HG02571 (cell line): Measurements from ENCODE around the gene TMEM161A.

ENCODE experiments used
- ATAC-seq: cut with Tn5 transposase; IDR thresholded peaks from one replicate; pipeline ENCODE4 v1.9.1; 2021; ENCODE audit warnings: mild to moderate bottlenecking, moderate library complexity; ENCODE audit not compliant: unreplicated experiment

The TMEM161A gene

DNA sequence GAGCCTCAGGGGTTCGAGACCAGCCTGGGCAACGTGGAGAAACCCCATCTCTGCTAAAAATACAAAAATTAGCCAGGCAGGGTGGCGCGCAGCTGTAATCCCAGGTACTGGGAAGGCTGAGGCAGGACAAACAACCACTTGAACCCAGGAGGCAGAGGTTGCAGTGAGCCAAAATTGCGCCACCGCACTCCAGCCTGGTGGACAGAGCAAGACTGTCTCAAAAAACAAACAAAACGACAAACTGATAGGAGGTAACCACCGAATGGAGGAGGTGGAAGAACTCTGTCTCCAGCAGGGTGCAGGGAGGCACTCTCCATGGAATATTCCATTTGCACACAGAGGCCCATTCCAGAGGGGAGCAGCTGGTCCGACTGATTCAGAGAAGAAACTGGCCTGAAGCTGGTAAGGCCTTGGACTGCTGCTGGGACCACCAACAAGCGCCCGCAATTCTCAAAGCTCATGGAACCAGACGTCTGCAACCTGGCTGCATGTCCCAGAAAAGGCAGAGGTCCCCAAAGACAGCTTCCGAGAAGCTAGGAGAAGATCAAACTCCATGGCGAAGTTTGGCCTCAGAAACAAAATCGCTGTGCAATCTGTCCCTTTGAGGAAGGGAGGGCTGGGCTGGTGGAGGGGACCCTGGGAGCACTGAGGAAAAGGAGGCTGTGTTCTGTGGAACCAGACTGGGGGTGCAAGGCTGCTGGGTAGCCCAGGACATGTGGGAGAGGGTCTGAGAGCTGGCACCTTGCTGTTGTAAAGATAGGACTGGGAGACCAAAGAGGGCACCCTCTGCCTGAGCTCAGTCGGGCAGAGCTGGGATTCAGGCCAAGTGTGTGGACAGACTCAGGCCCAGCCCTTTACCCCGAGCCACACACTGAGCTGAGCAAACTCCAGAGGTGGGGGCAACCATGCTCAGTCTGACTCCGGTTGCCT is 39.3 kb downstream of the TMEM161A start:
- no peak for ATAC-seq

DNA sequence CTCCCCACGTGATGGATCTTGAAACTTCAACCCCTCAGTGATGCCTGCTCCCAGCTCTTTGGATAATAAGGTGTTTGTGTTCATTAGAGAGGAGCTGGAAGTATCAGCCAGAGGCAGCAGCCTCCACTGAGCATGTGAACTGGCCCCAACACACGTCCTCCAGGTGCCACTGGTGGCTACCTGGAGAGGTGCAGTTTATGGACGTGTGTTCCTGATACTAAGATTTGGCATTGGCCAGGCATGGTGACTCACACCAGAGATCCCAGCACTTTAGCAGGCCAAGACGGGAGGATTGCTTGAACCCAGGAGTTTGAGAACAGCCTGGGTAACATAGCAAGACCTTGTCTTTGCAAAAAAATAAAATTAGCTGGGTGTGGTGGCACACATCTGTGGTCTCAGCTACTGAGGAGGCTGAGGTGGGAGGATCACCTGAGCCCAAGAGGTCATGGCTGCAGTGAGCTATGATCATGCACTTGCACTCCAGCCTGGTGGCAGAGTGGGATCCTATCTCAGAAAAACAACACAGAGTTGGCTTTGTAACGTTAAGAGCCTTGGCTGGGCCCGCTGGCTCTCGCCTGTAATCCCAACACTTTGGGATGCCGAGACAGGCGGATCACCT is 40.1 kb downstream of the TMEM161A start:
- ATAC-seq = no peak

DNA sequence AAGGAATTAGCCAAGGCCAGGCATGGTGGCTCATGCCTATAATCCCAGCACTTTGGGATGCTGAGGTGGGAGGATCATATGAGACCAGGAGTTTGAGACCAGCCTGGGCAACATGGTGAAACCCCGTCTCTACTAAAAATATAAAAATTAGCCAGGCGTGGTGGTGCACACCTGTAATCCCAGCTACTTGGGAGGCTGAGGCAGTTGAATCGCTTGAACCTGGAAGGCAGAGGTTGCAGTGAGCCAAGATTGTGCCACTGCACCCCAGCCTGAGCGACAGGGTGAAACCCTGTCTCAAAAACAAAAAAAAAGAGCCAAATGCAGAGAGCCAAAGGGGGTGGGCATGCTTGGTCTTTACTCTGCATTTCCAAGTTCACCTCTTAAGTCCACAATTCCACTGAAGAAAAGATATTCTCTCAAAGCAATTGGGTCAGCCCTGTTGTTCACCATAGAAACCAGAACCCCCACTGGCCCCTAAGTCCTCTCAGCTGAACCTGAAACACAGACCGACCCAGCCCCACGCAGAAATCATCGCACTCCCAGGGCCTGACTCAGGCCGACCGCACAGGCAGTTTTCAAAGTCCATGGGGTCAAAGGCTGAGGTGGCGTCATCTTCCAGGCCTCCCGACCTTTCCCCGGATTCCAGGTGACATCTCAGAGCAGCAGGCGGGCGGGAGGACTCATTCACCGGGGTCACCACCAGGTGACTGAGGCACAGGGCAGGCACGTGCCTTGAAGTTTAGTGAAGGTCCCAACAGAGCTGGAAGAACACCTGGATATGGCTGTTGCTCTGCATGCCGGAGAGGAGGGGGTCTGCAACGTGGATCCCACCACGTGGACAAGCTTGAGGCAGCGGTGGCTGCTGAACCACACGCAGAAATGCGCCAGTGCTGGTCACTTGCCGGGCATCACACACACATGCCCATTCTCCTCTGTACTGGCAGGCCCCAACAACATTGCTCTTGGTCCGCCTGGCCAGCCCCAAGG is 41.3 kb downstream of the TMEM161A start:
- ATAC-seq = no peak

DNA sequence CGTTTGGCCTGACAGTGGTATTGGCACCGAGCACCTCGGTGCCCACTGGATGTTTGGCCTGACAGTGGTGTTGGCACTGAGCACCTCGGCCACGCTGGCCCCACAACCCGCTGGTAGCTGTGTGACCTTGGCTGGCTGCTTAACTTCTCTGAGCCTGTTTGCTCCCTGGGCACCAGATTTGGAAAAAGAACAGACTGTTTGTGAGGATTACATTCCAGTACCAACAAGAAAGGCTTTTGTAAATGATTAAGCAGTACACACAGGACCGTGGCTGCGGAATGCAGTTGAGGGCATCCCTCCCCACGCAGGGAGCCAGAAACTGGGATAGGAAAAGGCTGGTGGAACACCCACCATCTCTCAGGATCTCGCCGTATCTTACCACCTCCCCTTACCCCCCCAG is 42.6 kb downstream of the TMEM161A start:
- ATAC-seq = no peak

DNA sequence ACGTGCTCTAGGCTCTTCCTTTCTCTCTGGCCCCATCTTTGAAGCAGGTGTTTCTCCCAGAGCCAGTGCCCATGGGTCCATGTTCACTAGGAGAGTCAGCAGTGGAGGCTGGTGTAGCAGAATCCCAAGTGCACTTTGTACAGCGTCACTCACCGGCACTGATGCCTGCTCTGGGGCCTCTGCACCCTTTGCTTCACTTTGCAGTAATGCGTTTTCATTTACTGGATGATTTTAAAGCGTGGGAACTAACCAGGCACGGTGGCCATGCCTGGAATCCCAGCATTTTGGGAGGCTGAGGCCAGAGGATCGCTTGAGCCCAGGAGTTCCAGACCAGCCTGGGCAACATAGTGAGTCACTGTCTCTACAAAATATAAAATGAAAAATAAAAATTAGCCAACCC is 43.8 kb downstream of the TMEM161A start:
- ATAC-seq = no peak

DNA sequence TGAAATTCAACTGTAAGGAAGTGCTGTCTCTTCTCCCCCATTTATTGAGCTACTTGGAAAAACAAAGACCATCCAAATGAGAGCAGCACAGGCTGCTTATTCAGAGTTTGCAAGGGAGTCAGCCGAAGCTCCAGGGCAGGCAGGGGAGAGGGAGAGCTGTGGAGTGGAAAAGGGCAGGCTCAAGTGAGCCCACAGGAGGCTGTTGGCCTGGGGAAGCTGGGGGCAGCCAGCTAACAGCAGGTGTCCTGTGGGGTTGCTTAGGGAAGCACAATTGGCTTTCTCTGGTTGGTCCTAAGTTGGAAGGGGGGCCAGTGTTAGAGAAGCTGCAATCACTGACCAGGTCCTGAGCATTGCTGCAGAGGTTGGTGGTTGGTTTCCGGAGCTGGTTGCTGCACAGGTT is 50.6 kb downstream of the TMEM161A start:
- no peak for ATAC-seq

DNA sequence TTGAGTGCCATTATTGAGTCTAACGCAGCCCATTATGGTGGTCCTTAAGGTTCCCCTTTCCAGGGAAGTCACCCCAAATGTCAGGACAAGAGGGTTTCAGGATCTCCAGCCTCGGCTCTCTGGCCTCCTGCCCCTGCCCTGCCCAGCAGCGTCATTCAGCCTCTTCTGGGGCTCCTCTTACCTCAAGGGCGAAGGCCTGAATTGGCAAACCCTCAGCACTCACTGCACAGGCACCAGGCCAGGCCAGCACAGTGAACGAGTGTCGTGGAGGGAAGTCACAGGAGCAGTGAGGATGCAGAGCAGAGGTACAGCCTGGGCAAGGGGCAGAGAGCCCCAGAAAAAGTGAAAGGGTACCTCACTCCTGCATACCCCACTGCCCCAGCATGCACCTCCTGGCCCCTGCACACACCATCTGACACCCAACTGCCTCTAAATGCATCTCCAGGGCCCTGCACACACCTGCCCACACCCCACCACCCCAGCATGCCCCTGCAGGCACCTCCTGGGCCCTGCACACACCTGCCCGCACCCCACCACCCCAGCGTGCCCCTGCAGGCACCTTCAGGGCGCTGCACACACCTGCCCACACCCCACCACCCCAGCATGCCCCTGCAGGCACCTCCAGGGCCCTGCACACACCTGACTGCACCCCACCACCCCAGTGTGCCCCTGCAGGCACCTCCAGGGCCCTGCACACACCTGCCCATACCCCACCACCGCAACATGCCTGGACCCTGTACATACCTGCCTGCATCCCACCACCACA is 54.7 kb downstream of the TMEM161A start:
- ATAC-seq = no peak

DNA sequence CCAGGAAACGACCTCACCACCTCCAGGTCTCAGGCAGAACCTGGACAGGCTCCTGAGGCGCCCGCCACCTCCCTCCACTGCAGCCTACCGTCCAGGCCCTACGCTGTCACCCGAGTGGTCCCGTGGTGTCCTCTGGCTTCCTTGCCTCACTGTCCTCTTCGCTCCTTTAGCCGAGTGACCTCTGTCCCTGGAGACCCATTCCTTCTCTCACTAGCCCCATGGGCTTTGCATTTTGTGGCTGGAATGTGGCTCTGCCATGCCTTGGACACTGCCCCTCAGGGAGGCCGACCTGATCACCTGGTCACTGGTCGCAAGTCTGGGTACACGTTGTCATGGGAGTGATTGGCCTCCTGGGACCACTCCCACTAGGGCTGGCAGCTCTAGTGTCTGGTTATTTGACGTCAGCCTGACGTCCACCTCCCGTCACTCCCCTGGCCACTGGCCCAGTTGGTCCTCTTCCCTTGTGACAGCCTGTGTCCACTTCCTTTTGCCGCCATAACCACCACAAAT is 56.6 kb downstream of the TMEM161A start:
- ATAC-seq = no peak

DNA sequence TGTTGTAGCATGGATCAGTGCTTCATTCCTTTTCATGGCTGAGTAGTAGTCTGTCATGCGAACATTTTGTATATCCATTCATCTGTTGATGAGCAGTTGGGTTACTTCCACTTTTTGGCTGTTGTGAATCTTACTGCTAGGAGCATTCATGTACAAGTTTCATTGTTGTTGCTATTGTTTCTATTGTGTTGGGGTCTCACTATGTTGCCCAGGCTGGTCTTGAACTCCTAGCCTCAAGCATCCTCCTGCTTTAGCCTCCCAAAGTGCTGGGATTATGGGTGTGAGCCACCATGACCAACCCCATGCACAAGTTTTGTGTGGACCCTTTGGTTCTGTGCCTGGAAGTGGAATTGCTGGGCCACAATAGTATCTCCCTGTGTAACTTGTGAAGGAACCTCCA is 58.7 kb downstream of the TMEM161A start:
- ATAC-seq = no peak

DNA sequence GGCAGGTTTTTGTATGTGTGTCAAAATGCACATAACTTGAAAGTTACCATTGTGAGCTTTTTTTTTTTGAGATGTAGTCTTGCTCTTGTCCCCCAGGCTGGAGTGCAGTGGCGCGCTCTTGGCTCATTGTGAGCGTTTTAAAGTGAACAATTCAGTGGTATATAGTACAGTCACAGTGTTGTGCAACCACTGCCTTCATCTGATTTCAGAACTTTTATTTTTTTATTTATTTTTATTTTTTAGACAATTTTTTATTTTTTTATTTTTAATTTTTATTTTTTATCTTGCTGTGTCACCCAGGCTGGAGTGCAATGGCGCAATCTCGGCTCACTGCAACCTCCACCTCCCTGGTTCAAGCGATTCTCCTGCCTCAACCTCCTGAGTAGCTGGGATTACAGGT is 59.5 kb downstream of the TMEM161A start:
- no peak for ATAC-seq

DNA sequence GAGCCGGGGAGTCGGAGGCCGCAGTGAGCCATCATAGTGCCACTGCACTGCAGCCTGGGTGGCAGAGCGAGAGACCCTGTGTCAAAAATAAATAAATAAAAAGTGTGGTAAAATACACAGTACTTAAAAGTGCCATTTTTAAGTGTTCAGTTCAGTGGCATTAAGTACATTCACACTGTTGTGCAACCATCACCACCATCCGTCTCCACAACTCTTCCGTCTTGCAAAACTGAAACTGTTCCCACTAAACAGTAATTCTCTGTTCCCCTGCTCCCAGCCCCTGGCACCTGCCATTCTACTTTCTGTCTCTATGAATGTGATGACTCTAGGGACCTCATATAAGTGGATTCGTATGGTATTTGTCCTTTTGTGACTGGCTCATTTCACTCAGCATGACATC is 61.2 kb downstream of the TMEM161A start:
- ATAC-seq = no peak

DNA sequence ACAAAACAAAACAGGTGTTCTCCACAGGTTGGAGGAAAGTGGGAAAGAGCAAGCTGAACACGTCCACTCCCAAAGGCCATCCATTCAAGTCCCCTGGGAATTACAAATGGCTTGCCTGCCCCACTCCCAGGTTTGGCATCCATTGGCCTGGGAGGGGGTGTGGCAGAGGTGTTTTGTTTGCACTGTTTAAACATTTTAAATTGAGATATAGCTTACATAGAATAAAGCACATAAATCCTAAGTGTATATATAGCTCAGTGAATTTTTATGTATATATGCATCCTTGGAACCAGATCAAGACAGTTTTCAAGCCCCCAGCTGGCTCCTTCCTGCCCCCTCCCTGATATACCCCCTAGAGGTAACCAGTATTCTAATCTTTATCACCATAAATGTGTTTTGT is 61.8 kb downstream of the TMEM161A start:
- no peak for ATAC-seq

DNA sequence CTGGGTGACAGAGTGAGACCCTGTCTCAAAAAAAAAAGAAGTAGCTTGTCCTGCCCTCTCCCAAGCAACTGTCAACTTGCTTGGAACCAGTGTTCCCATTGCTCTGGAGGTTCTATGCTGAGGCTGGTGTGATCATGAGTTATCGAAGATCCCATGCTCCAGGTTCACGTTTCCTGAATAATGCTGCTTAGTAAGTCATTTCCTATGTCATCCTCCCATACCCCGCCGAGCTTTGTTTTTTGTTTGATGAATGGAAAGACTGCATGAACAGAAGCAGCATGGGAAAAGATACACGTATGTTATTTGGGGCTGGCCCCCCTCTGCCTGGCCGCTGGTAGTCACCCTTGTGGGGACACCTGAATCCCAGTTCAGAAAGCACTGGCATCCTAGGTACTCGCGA is 63.2 kb downstream of the TMEM161A start:
- no peak for ATAC-seq

DNA sequence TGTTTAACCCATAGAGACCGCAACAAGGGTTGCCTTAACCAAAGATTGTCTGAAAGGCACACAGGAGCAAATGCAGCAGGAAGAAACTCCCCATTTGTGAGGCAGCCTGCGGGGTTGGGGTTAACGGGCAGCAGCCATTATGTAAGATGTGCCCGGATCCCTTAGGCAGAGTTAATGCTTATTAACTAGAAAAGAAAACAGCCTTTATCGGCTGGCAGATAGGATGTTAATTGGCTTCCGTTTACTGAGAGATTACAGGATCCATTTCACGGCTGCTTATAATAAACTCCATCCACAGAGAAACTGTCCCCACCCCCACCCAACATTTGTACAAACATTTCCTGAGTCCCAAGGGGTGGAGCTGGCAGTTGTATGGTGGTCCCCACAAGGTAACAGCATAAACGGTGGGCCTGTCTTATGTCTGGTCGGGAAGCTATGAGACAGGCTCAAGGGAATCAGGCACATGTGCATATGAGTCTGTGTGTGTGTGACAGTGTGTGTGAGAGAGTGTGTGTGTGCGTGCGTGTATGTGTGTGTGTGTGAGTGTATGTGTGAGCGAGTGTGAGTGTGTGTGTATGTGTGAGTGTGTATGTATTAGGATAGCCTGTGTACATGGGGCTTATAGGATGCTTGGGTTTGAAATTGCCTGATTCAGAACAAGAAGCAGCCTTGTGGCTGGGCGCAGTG is 63.9 kb downstream of the TMEM161A start:
- ATAC-seq = no peak

DNA sequence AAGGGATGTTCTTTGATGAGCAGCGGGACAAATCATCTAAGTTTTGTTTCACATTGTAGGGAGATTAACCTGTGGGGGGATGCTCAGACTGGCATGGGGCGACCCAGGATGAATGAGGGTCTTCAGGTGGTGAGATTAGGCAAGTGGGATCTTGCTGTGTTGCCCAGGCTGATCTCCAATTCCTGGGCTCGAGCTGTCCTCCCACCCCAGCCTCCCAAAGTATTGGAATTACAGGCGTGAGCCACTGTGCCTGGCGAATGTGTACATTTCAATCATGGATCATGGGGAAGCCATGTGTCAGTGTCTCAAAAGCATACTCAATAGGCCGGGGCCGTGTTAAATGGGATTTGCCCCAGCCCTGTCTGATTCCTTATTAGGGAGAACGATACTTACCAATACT is 66.4 kb downstream of the TMEM161A start:
- ATAC-seq = no peak
